GM19324 (cell line): ENCODE data around the gene CACNA1F.

ENCODE experiments used
- ATAC-seq: cut with Tn5 transposase; IDR thresholded peaks from one replicate; pipeline ENCODE4 v1.9.1; 2021; ENCODE audit warnings: mild to moderate bottlenecking, moderate library complexity; ENCODE audit not compliant: unreplicated experiment, low FRiP score

The CACNA1F gene

GRCh38 chrX:49233176-49233575 lies at the start of gene CACNA1F:
CACNA1F (minus strand) TSS chrX:49233340; CDS start chrX:49233309, 31 bp downstream.
- no peak for ATAC-seq

GRCh38 chrX:49282647-49283011 lies 49.5 kb upstream of the CACNA1F start:
- ATAC-seq = no peak

- no peak for ATAC-seq
Measured at GRCh38 chrX:49278081-49278480, 44.9 kb upstream of the CACNA1F start.

DNA sequence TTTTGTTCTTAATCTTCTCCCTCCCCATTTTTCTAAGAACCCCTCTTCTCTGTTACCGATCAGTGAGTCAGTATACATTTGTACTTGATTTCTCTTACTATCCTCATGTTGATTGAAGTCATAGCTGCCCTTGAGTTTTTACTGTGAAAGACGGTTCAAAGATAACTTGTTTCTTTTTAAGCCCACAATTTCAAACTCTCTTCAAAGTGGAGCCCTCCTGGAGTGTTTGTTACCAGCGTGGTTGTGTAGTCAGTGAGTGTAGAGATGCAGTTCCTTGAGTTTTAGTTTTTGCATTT lies 44.3 kb upstream of the CACNA1F start:
- no peak for ATAC-seq

DNA sequence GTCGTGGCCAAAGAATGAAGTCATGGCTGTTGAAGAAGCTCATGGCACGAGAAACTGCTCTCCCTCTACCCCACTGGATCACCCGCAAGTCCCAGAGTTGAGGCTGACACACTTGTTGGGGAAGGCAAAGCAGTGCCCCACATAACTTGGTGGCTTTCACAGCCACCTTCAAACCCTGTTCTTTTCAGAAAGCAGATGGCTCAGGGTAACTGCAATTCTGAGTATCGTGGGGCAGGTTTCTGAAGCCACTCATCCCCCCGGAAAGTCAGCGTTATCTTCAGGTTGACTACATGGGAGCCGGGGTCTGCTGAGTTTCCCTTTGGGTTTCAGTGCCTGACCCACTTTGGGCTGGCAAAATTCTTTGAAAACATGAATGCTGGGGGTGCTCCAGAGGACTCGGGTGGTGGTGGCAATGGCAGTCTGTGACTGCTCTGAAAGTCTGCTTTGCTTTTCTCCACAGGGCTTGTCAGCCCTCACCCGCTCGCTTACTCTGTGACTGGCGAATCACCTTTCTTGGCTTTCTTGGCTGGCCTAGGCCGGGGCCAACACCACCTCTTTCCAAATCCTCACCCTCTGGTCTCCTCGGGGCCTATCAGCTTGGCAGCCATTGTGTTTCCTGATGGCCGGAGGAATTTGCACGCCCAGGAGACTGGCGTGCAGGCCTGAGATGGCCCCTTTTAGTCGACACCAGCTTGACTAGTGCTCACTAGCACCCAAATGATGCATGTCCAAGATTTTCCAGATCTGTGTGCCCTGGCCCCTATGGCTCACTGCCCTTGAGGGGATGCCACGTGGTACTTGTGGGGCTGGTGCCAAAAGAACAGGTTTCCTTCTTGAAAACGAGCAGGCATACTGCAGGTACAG lies 43.8 kb upstream of the CACNA1F start:
- ATAC-seq = no peak

DNA sequence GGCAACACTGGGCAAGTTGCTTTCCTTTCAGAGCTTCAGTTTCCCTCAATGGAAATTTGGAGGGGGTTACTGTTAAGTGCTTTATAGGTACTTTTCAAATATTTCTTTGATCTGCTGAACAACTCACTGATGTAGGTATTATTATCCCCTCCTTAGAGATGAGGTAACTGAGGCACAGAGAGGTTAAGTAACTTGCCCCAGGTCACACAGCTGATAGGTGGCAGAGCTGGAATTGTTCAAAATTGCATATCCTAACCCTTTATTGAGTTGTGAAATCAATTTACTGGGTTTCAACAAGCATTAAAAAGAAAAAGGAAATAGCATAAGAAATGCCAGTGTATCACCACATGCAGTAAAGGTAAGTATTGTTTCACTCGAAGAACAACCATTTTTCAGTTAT lies 43.1 kb upstream of the CACNA1F start:
- ATAC-seq = no peak

DNA sequence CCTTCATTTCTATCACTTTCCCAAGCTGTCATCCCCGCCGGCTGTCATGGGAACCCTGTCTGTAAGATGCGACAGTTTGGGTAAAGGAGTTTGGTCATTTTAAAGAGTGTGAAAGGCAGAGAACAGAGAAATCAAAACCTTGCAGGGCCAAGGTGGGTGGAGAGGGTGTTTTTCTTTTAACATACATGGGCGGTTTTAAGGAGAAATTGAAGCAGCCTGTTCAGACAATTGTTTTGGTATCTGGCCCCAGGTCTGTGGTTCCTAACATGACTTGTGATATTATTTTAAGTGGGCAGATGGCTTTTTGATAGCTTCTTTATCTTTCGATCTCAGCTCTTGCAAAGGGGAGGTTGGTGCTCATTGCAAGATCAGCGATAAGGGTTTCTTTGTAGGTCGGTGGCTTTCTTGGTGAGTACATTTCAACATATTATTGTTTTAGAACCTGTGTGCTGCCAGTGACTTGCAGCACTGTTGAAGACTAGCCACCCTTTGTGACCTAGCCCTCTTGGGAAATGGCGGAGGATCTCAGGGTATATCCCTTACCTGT lies 40.1 kb upstream of the CACNA1F start:
- no peak for ATAC-seq

GRCh38 chrX:49272421-49272820 lies 39.3 kb upstream of the CACNA1F start:
- no peak for ATAC-seq

DNA sequence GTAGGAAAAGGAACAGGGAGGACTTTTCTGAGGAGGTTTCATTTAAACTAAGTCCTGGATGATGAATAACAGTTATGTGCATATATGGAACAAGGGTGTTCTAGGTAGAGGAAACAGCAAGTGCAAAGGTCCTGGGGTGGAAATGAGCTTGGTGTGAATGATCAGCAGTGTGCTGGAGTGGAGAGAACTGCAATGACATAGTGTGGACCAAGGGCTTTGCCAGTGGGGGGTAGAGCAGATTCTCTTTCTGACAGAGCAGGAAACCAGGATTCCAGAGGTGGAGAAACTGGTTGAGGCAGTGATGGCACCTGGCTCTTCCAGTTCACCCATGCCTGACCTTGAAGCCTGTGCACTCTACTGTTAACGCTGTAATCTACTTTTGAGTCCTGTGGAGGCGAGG lies 38.2 kb upstream of the CACNA1F start:
- no peak for ATAC-seq

DNA sequence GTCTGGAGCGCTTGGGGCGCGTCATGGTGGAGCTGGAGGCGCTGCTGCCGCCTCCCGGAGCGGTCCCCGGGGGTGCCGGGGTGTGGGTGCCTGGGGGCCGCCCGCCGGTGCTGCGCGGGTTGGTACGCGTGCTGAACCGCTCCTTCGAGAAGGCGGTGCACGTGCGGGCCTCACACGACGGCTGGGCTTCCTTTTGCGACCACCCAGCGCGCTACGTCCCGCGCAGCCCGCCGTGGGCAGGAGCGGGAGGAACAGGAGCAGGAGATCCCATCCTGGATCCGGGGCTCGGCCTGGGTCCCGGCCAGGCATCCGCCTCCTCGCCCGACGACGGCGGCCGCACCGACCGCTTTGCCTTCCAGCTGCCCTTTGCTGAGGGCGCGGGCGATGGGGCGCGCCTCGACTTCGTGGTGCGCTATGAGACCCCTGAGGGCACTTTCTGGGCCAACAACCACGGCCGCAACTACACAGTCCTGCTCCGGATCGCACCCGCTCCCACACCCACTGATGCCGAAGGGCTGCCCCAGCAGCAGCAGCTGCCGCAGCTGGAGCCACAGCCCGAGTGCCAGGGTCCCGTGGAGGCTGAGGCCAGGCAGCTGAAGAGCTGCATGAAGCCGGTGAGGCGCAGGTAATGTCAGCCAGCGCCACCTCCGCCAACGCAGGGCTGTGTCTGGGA lies 37.2 kb upstream of the CACNA1F start:
- ATAC-seq = no peak

GRCh38 chrX:49269767-49270248 lies 36.7 kb upstream of the CACNA1F start, which contains the start of gene PPP1R3F:
PPP1R3F (plus strand) TSS chrX:49269793; CDS start chrX:49269870, 77 bp downstream.
- peak; percentile 28 for ATAC-seq

- peak; percentile 87 for ATAC-seq
Measured at GRCh38 chrX:49269010-49269766, 36.0 kb upstream of the CACNA1F start.

DNA sequence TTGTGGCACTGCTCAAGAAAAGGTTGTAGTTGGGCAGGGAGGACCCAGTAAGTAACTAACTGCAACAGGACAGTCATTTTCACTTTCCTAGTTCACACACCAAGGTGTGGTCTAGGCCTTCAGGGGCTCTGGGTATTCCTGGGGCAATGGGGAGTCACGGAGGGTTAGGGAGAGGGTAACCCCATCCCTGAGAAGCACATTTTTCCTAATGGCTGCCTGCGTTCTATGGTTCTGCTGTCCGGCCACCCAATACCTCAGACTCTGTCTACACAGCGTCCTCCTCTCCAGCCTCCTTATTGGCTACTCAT lies 35.5 kb upstream of the CACNA1F start:
- ATAC-seq = no peak

DNA sequence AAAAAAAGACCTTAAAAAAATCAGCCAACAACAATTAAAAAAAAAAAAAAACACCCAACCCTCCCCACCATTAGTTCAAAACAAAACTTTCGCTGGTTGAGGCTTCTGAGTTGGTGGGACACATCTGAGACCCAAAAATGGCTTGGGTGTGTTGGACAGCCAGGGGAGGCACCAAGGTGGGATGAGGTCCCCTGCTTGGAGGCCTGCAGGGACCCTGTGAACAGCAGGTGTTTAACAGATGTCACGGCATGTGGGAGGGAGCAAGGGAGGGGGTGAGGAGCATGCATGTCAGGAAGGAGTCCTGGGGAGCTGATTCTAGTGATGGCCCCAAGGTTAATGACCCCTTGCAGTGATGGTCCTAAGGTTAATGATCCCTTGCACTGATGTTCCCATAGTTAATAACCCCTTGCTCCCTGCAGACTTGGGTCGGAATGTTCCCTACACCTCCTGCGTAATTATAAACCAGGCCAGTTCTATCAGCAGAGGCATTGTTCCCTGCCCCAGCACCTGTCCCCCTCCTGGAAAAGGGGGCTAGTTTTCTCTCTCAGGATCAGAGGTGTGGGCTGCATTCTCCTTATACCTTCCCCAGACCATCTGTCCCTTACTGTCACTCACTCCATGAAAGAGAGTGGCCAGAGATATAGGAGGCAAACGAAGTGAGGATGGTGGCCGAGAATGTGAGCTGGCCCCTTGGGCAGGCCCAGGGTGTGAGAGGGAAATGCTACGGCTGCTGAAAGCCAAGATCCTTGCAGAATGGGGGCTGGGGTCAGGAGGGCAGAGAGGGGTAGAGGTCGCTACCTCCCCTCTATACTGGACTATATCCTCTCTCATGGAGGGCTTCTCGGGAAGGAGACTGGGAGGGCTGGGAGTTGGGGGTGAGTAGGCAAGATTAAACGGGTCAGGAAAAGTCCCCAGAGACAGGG lies 33.6 kb upstream of the CACNA1F start:
- ATAC-seq = no peak

- no peak for ATAC-seq
Measured at GRCh38 chrX:49264460-49264859, 31.3 kb upstream of the CACNA1F start, which contains the start of gene FOXP3. FOXP3 (minus strand) TSS chrX:49264710; CDS start chrX:49258505, 6,205 bp downstream.

- no peak for ATAC-seq
Measured at GRCh38 chrX:49263631-49264030, 30.5 kb upstream of the CACNA1F start.

DNA sequence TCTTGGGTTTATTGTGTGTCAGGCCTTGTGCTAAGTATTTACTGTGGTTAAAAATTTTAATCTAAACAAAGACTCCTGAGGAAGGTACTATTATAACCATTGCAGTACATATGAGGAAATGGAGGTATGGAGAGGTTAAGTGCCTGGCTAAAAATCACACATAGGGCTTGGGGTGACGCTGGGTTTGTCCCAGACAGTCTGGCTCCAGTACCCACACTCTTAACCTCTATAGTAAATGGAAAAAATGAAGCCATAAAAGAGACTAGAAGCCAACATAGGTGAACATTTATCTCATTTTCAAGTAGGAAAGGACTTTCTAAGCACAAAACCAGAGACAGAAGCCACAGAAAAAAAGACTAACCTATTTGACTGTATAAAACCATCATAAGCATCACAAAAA lies 29.5 kb upstream of the CACNA1F start:
- ATAC-seq = no peak

GRCh38 chrX:49260221-49260985 lies 27.3 kb upstream of the CACNA1F start:
- ATAC-seq = no peak

DNA sequence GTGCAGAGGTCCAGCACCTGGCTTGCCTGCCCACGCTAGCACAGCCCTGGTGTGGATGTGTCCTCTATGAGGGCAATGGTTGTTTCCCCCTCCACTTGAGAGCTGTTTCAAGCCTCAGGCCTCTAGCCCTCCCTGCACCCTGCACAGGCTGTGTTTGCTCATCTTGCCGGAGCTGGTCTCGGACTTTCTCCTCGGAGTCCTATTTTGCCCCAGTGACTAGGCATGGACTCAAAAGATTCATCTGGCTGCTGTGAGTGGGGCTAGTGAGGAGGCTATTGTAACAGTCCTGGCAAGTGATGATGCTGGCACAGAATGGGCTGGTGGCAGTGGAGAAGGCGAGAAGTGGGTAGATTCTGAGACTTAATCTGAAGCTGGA lies 25.6 kb upstream of the CACNA1F start:
- ATAC-seq = no peak
